Caco-2 (cell line): Measurements from ENCODE around the gene RCAN1. TPM values are rescaled to one million over a fixed set of nuclear protein-coding genes. Genes with fewer than 3 reads are reported as not detected.

ENCODE experiments used
- BruUV-seq: library from RNA; stranded (reverse); fragments of 400-500 nt; replicated peaks from 2 replicates; lab custom pipeline; 2021; lab: Mats Ljungman, UMichigan
- CTCF ChIA-PET: fragments of 300-600 bp; sonication (Branson Sonifier 250); formaldehyde crosslinking; loops from one replicate; lab custom pipeline; 2022; ENCODE audit warnings: antibody characterized with exemption; lab: Charles Lee
- POLR2A ChIA-PET: fragments of 300-600 bp; sonication (Branson Sonifier 250); formaldehyde crosslinking; loops from one replicate; lab custom pipeline; 2022; ENCODE audit warnings: antibody characterized with exemption; lab: Charles Lee
- DNase-seq, 2 experiments: peaks; one replicate each; pipeline versions ENCODE4 v3.0.0 to v3.0.0-alpha.2; 2020 to 2022
- H3K27me3 ChIP-seq: replicated peaks from 2 replicates; pipeline ENCODE4 v1.6.0; 2011; ENCODE audit warnings: low read length; ENCODE audit not compliant: control insufficient read depth, insufficient read depth
- H3K36me3 ChIP-seq: 2 replicates; pipeline ENCODE4 v1.5.1; 2011; ENCODE audit warnings: low read length; ENCODE audit not compliant: control insufficient read depth, insufficient read depth
- H3K4me1 ChIP-seq: fragments of 250-450 bp; sonication (Bioruptor Pico); 2 replicates; pipeline ENCODE4 v1.5.1; 2020; ENCODE audit warnings: mild to moderate bottlenecking
- H3K4me3 ChIP-seq: 2 replicates; pipeline ENCODE4 v1.5.1; 2011; ENCODE audit warnings: low read depth, mild to moderate bottlenecking, control low read depth, low read length
- H3K9me3 ChIP-seq: fragments of 250-450 bp; sonication (Bioruptor Pico); 2 replicates; pipeline ENCODE4 v1.5.1; 2020; ENCODE audit warnings: mild to moderate bottlenecking, moderate library complexity
- H3K27ac Mint-ChIP-seq: one replicate; pipeline ENCODE4 v1.8.0; 2022; ENCODE audit warnings: mixed read lengths; ENCODE audit not compliant: unreplicated experiment
- H3K27me3 Mint-ChIP-seq: one replicate; pipeline ENCODE4 v1.8.0; 2022; ENCODE audit warnings: mixed read lengths; ENCODE audit not compliant: insufficient read depth, unreplicated experiment
- H3K36me3 Mint-ChIP-seq: one replicate; pipeline ENCODE4 v1.8.0; 2022; ENCODE audit warnings: mild to moderate bottlenecking, mixed read lengths; ENCODE audit not compliant: insufficient read depth, unreplicated experiment
- H3K4me1 Mint-ChIP-seq: one replicate; pipeline ENCODE4 v1.8.0; 2022; ENCODE audit warnings: low read depth, mixed read lengths; ENCODE audit not compliant: unreplicated experiment
- H3K4me3 Mint-ChIP-seq: one replicate; pipeline ENCODE4 v1.8.0; 2022; ENCODE audit warnings: mild to moderate bottlenecking, moderate library complexity, mixed read lengths; ENCODE audit not compliant: unreplicated experiment
- H3K9me3 Mint-ChIP-seq: one replicate; pipeline ENCODE4 v1.8.0; 2022; ENCODE audit warnings: mixed read lengths; ENCODE audit not compliant: unreplicated experiment
- CTCF ChIP-seq, 2 experiments: fragments of 200-600 bp in 1 of 2; IDR thresholded peaks; 1 replicate in 1 of 2; 2 replicates in 1 of 2; pipeline versions ENCODE4 v1.5.1 to v1.8.0; 2011 to 2022; ENCODE audit warnings: antibody characterized with exemption in 1 of 2, control low read depth in 1 of 2, inconsistent platforms in 1 of 2, low read depth in 1 of 2, low read length in 1 of 2, mild to moderate bottlenecking in 1 of 2, moderate library complexity in 1 of 2; ENCODE audit not compliant: insufficient read depth in 1 of 2, severe bottlenecking in 1 of 2, unreplicated experiment in 1 of 2
- intact Hi-C: fragments of 100-400 bp; cut with micrococcal nuclease; formaldehyde crosslinking; loops from one replicate; pipeline ENCODE4 v1.10.0; 2022; ENCODE audit not compliant: unreplicated experiment
- total RNA-seq: library from RNA; stranded (reverse); gene quantifications from 2 replicates; pipeline ENCODE4 v1.2.3, GENCODE V29; 2022

The RCAN1 gene
- total RNA-seq, 1 experiment from 2014 or later: 29.4 TPM

- no peaks in the 10 kb centered on the region for H3K9me3 ChIP-seq
- Mint-ChIP-seq H3K27me3 (no peaks in the 10 kb centered on the region), H3K36me3 (peaks cover 5% of the 10 kb centered on the region), H3K9me3 (no peaks in the 10 kb centered on the region), H3K4me3 (no peak overlapping the region), H3K27ac (peak overlapping the region; percentile 59), H3K4me1 (peaks cover 6% of the 10 kb centered on the region)
- no TSS peak for BruUV-seq
- intact Hi-C loops: loop anchor here (1.0 kb wide), 2 partner anchors 93 to 120 kb away; no protein-coding TSS in a partner anchor
- peak; percentile 52 to 79 for TF ChIP-seq CTCF (IDR thresholded peaks at IDR 0.05; ENCODE audit: insufficient read depth in 1 of 2, low read depth in 1 of 2, low read length in 1 of 2, severe bottlenecking in 1 of 2, unreplicated experiment in 1 of 2)
- H3K36me3 ChIP-seq: no peaks in the 10 kb centered on the region
- peak; percentile 72 to 77 for DNase-seq
- ChIA-PET CTCF (interaction anchor here (0.6 to 1.5 kb wide), 10 partner anchors 9 to 101 kb away, joined by 3 to 24 read pairs (median 4); no protein-coding TSS in a partner anchor), POLR2A (no interaction called here)
- no peaks in the 10 kb centered on the region for H3K4me1 ChIP-seq
- no peaks in the 10 kb centered on the region for H3K27me3 ChIP-seq
- no peak overlapping the region for H3K4me3 ChIP-seq
Observed at GRCh38 chr21:34510148-34511142, 104.5 kb downstream of the RCAN1 start.

GRCh38 chr21:34509151-34509550 lies 105.8 kb downstream of the RCAN1 start:
- Histone ChIP-seq H3K4me3 (no peak overlapping the region), H3K4me1 (no peaks in the 10 kb centered on the region), H3K36me3 (no peaks in the 10 kb centered on the region), H3K27me3 (no peaks in the 10 kb centered on the region), H3K9me3 (no peaks in the 10 kb centered on the region)
- peaks cover 6% of the 10 kb centered on the region for H3K4me1 Mint-ChIP-seq
- no peak overlapping the region for H3K27ac Mint-ChIP-seq
- H3K4me3 Mint-ChIP-seq: no peak overlapping the region
- BruUV-seq: no TSS peak
- H3K9me3 Mint-ChIP-seq: no peaks in the 10 kb centered on the region
- ChIA-PET CTCF (no interaction called here), POLR2A (no interaction called here)
- no peaks in the 10 kb centered on the region for H3K27me3 Mint-ChIP-seq
- TF ChIP-seq CTCF (IDR thresholded peaks at IDR 0.05; ENCODE audit: insufficient read depth in 1 of 2, low read depth in 1 of 2, low read length in 1 of 2, severe bottlenecking in 1 of 2, unreplicated experiment in 1 of 2): peak in 1 of 2 experiments; percentile 24
- DNase-seq: peak in 1 of 2 experiments; percentile 21
- intact Hi-C loops: no loop called here
- H3K36me3 Mint-ChIP-seq: peaks cover 5% of the 10 kb centered on the region

DNA sequence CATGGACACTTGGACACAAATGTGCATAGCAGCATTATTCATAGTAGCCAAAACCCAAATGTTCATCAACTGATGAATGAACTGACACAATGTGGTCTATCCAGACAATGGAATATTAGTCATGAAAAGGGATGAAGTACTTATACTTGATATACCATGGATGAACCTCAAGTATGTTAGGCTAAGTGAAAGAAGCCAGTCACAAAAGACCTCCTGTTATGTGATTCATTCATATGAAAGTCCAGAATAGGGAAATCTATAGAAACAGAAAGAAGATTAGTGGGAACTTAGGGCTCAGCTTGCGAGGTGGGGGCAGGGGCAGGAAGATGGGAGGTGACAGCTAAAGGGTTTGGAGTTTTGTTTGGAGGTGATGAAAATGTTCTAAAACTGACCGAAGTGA lies 110.3 kb downstream of the RCAN1 start:
- H3K27me3 Mint-ChIP-seq: no peaks in the 10 kb centered on the region
- Histone ChIP-seq H3K27me3 (no peaks in the 10 kb centered on the region), H3K9me3 (no peaks in the 10 kb centered on the region), H3K36me3 (no peaks in the 10 kb centered on the region), H3K4me3 (no peak overlapping the region), H3K4me1 (no peaks in the 10 kb centered on the region)
- H3K9me3 Mint-ChIP-seq: no peaks in the 10 kb centered on the region
- no peak overlapping the region for H3K4me3 Mint-ChIP-seq
- no peaks in the 10 kb centered on the region for H3K4me1 Mint-ChIP-seq
- ChIA-PET POLR2A (no interaction called here), CTCF (no interaction called here)
- intact Hi-C loops: no loop called here
- no TSS peak for BruUV-seq
- TF ChIP-seq CTCF (IDR thresholded peaks at IDR 0.05; ENCODE audit: insufficient read depth in 1 of 2, low read depth in 1 of 2, low read length in 1 of 2, severe bottlenecking in 1 of 2, unreplicated experiment in 1 of 2): no peak
- no peak overlapping the region for H3K27ac Mint-ChIP-seq
- DNase-seq: no peak
- no peaks in the 10 kb centered on the region for H3K36me3 Mint-ChIP-seq
